Measurements from ENCODE around the gene SPINK2. TPM values are rescaled to one million over a fixed set of nuclear protein-coding genes. Genes with fewer than 3 reads are reported as not detected.
A peak's percentile ranks its signal among the peaks of the same experiment; 100 is the strongest.

Gene SPINK2
- total RNA-seq, 4 donors from 2014 or later, result 3.4 to 4.5 TPM; not detected in 2

GRCh38 chr4:56860781-56861180 is 39.3 kb upstream of the SPINK2 start:
- H3K27ac ChIP-seq, result no peak overlapping the region
- TF ChIP-seq POLR2A (IDR thresholded peaks at IDR 0.05) (no peak), CTCF (IDR thresholded peaks at IDR 0.05 in 4 of 5, conservative IDR thresholded peaks at IDR 0.05 in 1 of 5) (no peak)
- H3K36me3 ChIP-seq, result no peaks in the 10 kb centered on the region
- DNase-seq (no peak), ATAC-seq (no peak)
- H3K9me3 ChIP-seq, result no peaks in the 10 kb centered on the region
- intact Hi-C loops (cut with DNase I; ENCODE audit: low total_unique reads) (no loop called here), in situ Hi-C loops (cut with MboI; ENCODE audit: low sequenced_read_pairs in 4 of 4) (no loop called here)
- no peak overlapping the region for H3K4me3 ChIP-seq
- H3K4me1 ChIP-seq, result no peaks in the 10 kb centered on the region
- H3K27me3 ChIP-seq, result no peaks in the 10 kb centered on the region

- ATAC-seq (no peak), DNase-seq (no peak)
- intact Hi-C loops (cut with DNase I; ENCODE audit: low total_unique reads), result no loop called here
- Histone ChIP-seq H3K36me3 (no peaks in the 10 kb centered on the region), H3K27ac (no peak overlapping the region), H3K4me1 (no peaks in the 10 kb centered on the region), H3K9me3 (no peaks in the 10 kb centered on the region), H3K4me3 (no peak overlapping the region), H3K27me3 (no peaks in the 10 kb centered on the region)
- in situ Hi-C loops (cut with MboI; ENCODE audit: low sequenced_read_pairs in 4 of 4), result no loop called here
- TF ChIP-seq CTCF (IDR thresholded peaks at IDR 0.05 in 4 of 5, conservative IDR thresholded peaks at IDR 0.05 in 1 of 5), result no peak
- no peak for TF ChIP-seq POLR2A (IDR thresholded peaks at IDR 0.05)
These were observed 38.3 kb upstream of the SPINK2 start for GRCh38 chr4:56859841-56860240.

DNA sequence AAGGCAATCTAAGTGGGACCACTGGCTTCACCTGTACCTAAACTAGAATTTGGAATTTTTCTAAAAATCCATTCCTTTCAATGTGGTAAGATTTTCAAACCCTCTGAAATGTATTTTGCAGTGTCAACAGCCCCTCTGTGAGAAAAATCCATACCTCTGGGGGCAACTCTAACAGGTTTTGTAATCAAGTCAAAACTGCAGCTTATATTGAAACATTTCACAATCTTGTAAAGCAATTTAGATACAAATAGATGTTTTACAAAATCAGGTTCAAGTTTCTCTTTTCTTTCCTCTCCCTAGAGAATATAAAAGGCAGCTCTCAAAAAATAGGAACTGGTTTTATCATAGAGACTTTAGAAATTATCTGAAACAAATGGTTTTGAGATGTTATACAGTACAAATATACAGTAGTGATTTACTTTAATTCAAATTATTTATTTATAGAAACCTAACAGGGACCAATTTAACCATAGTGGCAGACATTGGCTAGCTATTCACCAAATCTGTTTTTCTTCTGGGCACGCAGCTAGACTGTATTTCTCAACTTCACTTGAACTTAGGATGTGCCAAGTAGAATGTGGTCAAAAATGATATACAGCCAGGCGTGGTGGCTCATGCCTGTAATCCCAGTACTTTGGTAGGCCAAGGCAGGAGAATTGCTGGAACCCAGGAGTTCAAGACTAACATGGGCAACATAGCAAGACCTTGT is 36.3 kb upstream of the SPINK2 start:
- no peak for DNase-seq
- TF ChIP-seq CTCF (IDR thresholded peaks at IDR 0.05 in 4 of 5, conservative IDR thresholded peaks at IDR 0.05 in 1 of 5) (no peak), POLR2A (IDR thresholded peaks at IDR 0.05) (no peak)
- no peaks in the 10 kb centered on the region for H3K4me1 ChIP-seq
- H3K27ac ChIP-seq, result no peak overlapping the region
- in situ Hi-C loops (cut with MboI; ENCODE audit: low sequenced_read_pairs in 4 of 4) (no loop called here), intact Hi-C loops (cut with DNase I; ENCODE audit: low total_unique reads) (no loop called here)
- no peaks in the 10 kb centered on the region for H3K36me3 ChIP-seq
- ATAC-seq, result peak in 1 of 2 donors; percentile 54
- no peak overlapping the region for H3K4me3 ChIP-seq
- no peaks in the 10 kb centered on the region for H3K27me3 ChIP-seq
- no peaks in the 10 kb centered on the region for H3K9me3 ChIP-seq

- H3K9me3 ChIP-seq, result no peaks in the 10 kb centered on the region
- no peak overlapping the region for H3K27ac ChIP-seq
- H3K4me1 ChIP-seq, result no peaks in the 10 kb centered on the region
- H3K36me3 ChIP-seq, result no peaks in the 10 kb centered on the region
- intact Hi-C loops (cut with DNase I; ENCODE audit: low total_unique reads) (no loop called here), in situ Hi-C loops (cut with MboI; ENCODE audit: low sequenced_read_pairs in 4 of 4) (no loop called here)
- TF ChIP-seq CTCF (IDR thresholded peaks at IDR 0.05 in 4 of 5, conservative IDR thresholded peaks at IDR 0.05 in 1 of 5) (no peak), POLR2A (IDR thresholded peaks at IDR 0.05) (no peak)
- no peak overlapping the region for H3K4me3 ChIP-seq
- no peak for DNase-seq
- ATAC-seq, result no peak
- no peaks in the 10 kb centered on the region for H3K27me3 ChIP-seq
These were observed 35.2 kb upstream of the SPINK2 start for GRCh38 chr4:56856656-56857055.

DNA sequence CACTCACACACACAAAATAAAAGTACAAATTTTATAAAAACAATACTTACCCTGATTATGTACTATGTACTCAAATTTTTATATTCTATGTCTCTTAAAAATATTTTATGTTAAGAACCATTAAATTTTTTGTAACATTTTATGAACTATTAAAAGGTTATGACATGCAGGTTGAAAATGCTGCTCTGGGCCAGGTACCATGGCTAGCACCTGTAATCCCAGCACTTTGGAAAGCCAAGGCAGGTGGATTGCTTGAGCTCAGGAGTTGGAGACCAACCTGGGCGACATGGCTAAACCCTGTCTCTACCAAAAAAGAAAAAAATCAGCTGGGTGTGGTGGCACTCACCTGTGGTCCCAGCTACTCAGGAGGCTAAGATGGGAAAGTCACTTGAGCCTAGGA is 29.4 kb upstream of the SPINK2 start:
- no peaks in the 10 kb centered on the region for H3K27me3 ChIP-seq
- no peak overlapping the region for H3K27ac ChIP-seq
- H3K4me1 ChIP-seq, result no peaks in the 10 kb centered on the region
- H3K9me3 ChIP-seq, result no peaks in the 10 kb centered on the region
- no peak for TF ChIP-seq POLR2A (IDR thresholded peaks at IDR 0.05)
- TF ChIP-seq CTCF (IDR thresholded peaks at IDR 0.05 in 4 of 5, conservative IDR thresholded peaks at IDR 0.05 in 1 of 5), result no peak
- no peak for DNase-seq
- ATAC-seq, result no peak
- in situ Hi-C loops (cut with MboI; ENCODE audit: low sequenced_read_pairs in 4 of 4), result no loop called here
- no peaks in the 10 kb centered on the region for H3K36me3 ChIP-seq
- H3K4me3 ChIP-seq, result no peak overlapping the region
- intact Hi-C loops (cut with DNase I; ENCODE audit: low total_unique reads), result no loop called here

Measured in gastrocnemius medialis (tissue), 4 donors.